GM18868 (cell line): ENCODE data around the gene AFAP1L1.
A peak's percentile ranks its signal among the peaks of the same experiment; 100 is the strongest.

Experiments
- ATAC-seq: cut with Tn5 transposase; IDR thresholded peaks from one replicate; pipeline ENCODE4 v1.9.1; 2021; ENCODE audit warnings: mild to moderate bottlenecking, moderate library complexity; ENCODE audit not compliant: unreplicated experiment

The AFAP1L1 gene

GRCh38 chr5:149344151-149344550, 72.5 kb downstream of the AFAP1L1 start:
- no peak for ATAC-seq

GRCh38 chr5:149345147-149345891, 73.7 kb downstream of the AFAP1L1 start, which contains the start of gene GRPEL2:
Gene GRPEL2 (plus strand): TSS chr5:149345499. CDS start chr5:149345540, 41 bp downstream.
- ATAC-seq, result peak; percentile 98

GRCh38 chr5:149345892-149346222, 74.2 kb downstream of the AFAP1L1 start:
- ATAC-seq, result peak; percentile 1

GRCh38 chr5:149348518-149348917, 76.9 kb downstream of the AFAP1L1 start:
- no peak for ATAC-seq

- no peak for ATAC-seq
These were observed 77.7 kb downstream of the AFAP1L1 start for GRCh38 chr5:149349382-149349781.

GRCh38 chr5:149352169-149352568, 80.5 kb downstream of the AFAP1L1 start:
- no peak for ATAC-seq

- no peak for ATAC-seq
These were observed 82.3 kb downstream of the AFAP1L1 start for GRCh38 chr5:149353911-149354310.

- ATAC-seq, result no peak
These were observed 84.0 kb downstream of the AFAP1L1 start for GRCh38 chr5:149355688-149356087.

GRCh38 chr5:149356391-149356790, 84.7 kb downstream of the AFAP1L1 start:
- ATAC-seq, result no peak

GRCh38 chr5:149357370-149358293, 86.0 kb downstream of the AFAP1L1 start, which contains the start of gene PCYOX1L:
Gene PCYOX1L (plus strand): TSS chr5:149358046. CDS start chr5:149358069, 23 bp downstream.
- ATAC-seq, result peak; percentile 99

GRCh38 chr5:149358294-149358651, 86.6 kb downstream of the AFAP1L1 start:
- ATAC-seq, result peak; percentile 5

GRCh38 chr5:149358868-149359495, 87.3 kb downstream of the AFAP1L1 start:
- no peak for ATAC-seq

GRCh38 chr5:149360272-149360671, 88.6 kb downstream of the AFAP1L1 start:
- no peak for ATAC-seq

GRCh38 chr5:149362541-149362940, 90.9 kb downstream of the AFAP1L1 start:
- ATAC-seq, result no peak

- ATAC-seq, result no peak
These were observed 91.7 kb downstream of the AFAP1L1 start for GRCh38 chr5:149363358-149363757.

- no peak for ATAC-seq
These were observed 92.3 kb downstream of the AFAP1L1 start for GRCh38 chr5:149363936-149364335.

- ATAC-seq, result no peak
These were observed 93.1 kb downstream of the AFAP1L1 start for GRCh38 chr5:149364719-149365118.

- ATAC-seq, result no peak
These were observed 93.8 kb downstream of the AFAP1L1 start for GRCh38 chr5:149365418-149365817.

- ATAC-seq, result no peak
These were observed 94.6 kb downstream of the AFAP1L1 start for GRCh38 chr5:149366169-149366729.

GRCh38 chr5:149367249-149367971, 95.8 kb downstream of the AFAP1L1 start:
- peak; percentile 73 for ATAC-seq
